Measurements from ENCODE around the gene BANP.
"Not testable (repeated sequence)": the region's sequence is repeated elsewhere in the genome, so short reads cannot be mapped to it uniquely, and the experiment has no call there.

BANP gene

DNA sequence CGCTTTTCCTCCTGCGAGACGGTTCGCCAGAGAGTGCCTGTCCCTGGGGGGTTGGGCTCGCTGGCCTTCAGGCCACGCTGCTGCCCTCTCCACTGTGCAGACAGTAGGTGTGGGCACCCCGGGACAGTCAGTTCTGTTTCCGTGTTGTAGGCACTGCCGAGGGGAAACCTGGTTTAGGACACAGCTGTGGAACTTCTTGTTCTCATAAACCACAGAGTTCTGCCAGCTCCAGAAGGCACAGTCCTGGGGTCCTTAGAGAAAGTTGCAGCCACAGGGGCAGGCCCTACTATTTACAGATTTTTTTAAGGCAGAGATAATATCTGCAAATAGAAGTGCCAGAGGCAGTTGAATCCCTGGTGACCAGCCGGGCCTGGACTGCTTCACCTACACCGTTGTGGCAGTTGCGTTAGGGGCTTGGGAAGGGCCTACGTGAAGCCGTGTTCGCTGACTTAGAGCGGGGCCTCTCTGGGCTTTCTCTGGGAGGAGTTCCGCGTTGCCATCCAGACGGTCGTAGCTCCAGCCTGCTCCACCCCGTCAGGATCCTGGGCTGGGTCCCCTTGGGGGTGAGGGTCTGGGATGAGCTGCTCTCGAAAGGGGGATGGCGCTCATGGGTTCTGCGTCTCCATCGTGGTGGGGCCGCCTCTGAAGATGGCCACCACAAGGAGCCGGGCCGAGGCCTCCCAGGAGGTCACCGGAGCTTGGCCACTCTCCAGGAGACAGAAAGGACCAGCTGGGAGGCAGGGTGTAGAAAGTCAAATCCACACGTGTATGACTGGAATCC is 126.3 kb downstream of the BANP start:
- in situ Hi-C loops (cut with MboI; ENCODE audit: low sequenced_read_pairs): no loop called here

DNA sequence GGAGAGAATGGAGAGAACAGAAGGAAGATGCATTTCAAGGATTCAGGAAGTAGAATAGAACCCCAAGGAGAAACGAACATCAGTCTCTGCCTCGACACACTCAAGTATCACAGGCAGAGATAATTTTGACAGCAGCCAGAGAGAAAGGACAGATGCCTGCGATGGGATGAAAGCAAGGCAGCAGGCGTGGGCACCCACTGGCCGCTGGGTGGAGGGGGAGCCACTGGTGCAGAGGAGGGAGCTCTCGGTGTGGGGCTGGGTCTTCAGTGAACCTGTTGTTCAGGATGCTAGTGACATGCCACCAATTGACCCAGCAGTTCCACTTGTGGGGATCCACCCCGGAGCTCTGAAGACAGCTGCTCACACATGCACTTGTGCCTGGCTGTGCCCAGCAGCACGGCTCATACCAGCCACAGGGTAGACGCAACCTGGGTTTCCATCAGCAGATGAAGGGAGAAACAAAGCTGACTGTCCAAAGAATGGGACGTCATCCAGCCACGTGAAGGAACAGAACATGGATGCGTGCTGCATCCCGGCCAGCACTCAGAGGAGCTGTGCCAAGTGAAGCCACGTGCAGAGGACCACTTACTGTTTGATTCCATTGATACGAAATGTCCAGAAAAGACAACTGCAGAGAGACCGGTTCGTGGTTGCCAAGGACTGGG is 127.0 kb downstream of the BANP start:
- in situ Hi-C loops (cut with MboI; ENCODE audit: low sequenced_read_pairs): no loop called here

DNA sequence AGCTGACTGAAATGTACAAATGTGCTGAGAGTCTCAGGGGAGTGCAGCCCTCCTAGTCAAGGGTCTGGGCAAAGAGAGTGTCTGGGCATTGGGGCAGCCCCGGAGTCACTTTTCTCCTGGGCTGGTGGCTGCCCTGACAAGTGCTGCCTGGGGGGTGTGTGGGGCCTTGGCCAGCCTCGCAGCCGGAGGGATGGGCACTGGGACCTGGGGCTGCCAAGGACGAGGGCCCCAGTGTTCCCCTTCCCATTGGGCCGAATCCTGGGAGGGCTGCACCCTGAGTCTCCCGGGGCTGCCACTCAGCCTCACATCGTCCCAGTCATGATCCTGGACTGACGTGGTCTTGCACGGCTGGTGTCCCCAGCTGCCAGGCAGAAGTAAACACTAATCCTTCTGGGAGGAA is 132.3 kb downstream of the BANP start:
- in situ Hi-C loops (cut with MboI; ENCODE audit: low sequenced_read_pairs): no loop called here

GRCh38 chr16:88084881-88085280 is 133.6 kb downstream of the BANP start:
- in situ Hi-C loops (cut with MboI; ENCODE audit: low sequenced_read_pairs): no loop called here

DNA sequence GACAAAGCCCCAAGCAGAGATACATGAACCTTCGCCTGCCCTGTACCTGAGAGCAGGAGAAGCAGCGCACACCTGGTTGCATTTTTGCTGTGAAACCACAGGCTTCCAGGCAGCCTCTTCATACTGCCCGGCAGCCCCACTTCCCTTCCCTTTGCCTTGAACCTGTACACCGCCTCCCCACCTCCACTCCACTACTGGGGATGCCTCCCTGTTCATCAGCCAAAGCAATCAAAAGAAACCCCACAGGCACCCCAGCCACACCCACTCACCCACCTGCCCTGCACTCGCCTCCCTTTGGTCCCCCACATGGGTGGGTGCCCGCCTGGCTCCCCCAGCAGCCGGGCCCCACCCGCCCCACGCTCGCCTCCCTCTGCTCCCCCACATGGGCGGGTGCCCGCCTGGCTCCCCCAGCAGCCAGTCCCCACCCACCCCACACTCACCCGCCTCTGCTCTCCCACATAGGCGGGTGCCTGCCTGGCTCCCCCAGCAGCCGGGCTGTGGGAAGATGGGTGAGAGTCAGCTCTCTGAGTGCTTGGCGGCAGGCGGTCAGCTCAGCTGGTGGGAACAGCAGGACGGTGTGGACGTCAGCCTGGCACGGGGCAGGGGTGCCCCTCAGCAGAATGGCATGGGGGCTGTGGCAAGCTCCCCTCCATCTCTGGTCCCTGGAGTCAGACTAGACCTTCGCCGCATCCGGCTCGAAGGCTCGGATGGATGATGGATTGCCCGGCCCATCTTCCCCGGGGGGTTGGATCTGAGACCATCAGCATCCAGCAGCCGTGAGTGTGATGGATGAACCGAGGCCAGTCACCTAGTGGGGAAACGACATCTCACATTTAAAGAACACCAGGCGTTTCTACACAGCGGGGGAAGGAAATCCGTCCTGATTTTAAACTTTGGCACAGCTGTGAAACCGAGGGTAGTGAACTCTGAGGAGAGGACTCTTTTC is 135.6 kb downstream of the BANP start:
- in situ Hi-C loops (cut with MboI; ENCODE audit: low sequenced_read_pairs): no loop called here

- in situ Hi-C loops (cut with MboI; ENCODE audit: low sequenced_read_pairs): no loop called here
Measured at GRCh38 chr16:88087517-88087877, 136.3 kb downstream of the BANP start.

DNA sequence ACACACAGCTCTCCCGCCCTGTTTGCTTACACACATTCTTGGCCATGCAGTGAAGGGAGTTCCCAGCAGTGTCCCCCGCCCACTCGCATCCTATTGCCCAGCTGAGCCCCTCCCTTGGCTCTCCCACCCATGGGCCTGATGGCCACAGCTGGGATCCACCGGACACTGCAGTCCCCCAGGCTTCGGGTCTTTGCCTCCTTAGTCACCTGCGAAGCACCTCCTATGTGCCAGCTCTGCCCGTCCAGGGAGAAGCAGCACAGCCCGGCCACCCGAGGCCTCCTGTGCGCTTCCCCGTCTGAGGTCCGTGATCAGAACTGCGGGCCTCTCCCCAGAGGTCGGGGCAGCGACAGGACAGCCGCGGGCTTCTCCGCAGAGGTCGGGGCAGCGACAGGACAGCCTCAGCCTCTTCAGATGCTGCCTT is 136.9 kb downstream of the BANP start:
- in situ Hi-C loops (cut with MboI; ENCODE audit: low sequenced_read_pairs): no loop called here

GRCh38 chr16:88088611-88089010 is 137.4 kb downstream of the BANP start:
- in situ Hi-C loops (cut with MboI; ENCODE audit: low sequenced_read_pairs): not testable (repeated sequence)

- in situ Hi-C loops (cut with MboI; ENCODE audit: low sequenced_read_pairs): not testable (repeated sequence)
Measured at GRCh38 chr16:88089071-88089470, 137.8 kb downstream of the BANP start.

- in situ Hi-C loops (cut with MboI; ENCODE audit: low sequenced_read_pairs): not testable (repeated sequence)
Measured at GRCh38 chr16:88089632-88090376, 138.6 kb downstream of the BANP start.

- in situ Hi-C loops (cut with MboI; ENCODE audit: low sequenced_read_pairs): not testable (repeated sequence)
Measured at GRCh38 chr16:88090377-88091175, 139.3 kb downstream of the BANP start.

GRCh38 chr16:88091221-88091971 is 140.2 kb downstream of the BANP start:
- in situ Hi-C loops (cut with MboI; ENCODE audit: low sequenced_read_pairs): not testable (repeated sequence)

- in situ Hi-C loops (cut with MboI; ENCODE audit: low sequenced_read_pairs): not testable (repeated sequence)
Measured at GRCh38 chr16:88091972-88092302, 140.7 kb downstream of the BANP start.

GRCh38 chr16:88092791-88093555 is 141.7 kb downstream of the BANP start:
- in situ Hi-C loops (cut with MboI; ENCODE audit: low sequenced_read_pairs): not testable (repeated sequence)

DNA sequence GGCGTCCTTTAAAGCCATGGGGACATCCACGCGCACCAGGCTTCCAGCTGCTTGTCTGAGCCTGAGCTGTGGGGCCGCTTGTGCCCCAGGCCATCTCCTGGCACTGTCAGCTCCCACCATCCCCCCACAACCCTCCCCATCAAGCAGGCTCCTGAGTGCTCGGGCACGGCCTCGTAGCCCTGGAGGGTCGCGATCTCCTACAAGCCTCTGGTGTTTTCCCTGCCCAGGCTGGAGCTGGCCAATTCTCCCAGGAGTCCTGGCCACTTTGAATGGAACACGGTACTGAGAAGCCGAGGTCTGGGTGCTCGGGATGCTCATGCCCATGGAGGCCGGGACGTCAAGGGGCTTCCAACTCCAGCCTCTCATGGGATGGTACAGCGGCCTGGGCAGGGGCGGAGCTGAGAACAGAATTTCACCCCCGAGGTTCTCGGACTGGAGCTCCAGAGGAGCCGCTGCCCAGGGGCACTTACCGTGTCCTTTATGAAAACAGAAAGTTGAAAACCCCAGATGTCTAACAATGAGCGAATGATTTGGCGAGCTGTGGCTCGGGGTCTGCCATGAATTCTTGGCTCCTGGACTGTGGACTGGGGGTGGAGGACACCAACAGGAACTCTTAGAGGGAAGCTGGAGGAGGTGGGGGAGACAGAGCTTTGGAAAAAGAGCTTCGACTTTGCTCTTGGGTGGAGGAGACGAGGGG is 142.5 kb downstream of the BANP start:
- in situ Hi-C loops (cut with MboI; ENCODE audit: low sequenced_read_pairs): not testable (repeated sequence)

DNA sequence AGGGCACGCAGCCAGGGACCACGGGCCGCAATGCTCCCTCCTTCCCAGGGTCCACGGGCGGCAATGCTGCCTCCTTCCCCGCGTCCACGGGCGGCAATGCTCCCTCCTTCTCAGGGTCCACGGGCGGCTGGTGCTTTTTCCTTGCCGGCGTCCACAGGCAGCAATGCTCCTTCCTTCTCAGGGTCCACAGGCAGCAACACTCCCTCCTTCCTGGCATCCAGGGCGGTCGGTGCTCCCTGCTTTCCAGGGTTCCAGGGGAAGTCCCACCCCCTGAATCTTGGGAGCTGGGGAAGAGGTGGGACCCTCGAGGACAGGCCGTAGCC is 143.0 kb downstream of the BANP start:
- in situ Hi-C loops (cut with MboI; ENCODE audit: low sequenced_read_pairs): not testable (repeated sequence)

DNA sequence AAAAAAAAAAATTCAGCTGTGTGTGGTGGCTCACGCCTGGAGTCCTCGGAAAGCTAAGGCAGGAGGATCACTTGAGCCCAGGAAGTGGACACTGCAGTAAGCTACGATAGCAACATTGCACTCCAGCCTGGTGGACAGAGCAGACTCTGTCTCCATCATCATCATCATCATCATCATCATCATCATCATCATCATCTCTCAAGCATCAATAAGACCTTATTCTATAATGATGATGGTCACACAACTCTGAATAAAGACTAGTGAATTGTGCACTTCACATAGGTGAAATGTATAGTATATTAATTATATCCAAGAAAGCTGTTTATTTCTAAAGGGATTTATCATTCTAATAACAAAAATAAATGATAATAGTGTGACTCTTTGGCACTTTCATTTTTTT is 143.7 kb downstream of the BANP start:
- in situ Hi-C loops (cut with MboI; ENCODE audit: low sequenced_read_pairs): not testable (repeated sequence)

DNA sequence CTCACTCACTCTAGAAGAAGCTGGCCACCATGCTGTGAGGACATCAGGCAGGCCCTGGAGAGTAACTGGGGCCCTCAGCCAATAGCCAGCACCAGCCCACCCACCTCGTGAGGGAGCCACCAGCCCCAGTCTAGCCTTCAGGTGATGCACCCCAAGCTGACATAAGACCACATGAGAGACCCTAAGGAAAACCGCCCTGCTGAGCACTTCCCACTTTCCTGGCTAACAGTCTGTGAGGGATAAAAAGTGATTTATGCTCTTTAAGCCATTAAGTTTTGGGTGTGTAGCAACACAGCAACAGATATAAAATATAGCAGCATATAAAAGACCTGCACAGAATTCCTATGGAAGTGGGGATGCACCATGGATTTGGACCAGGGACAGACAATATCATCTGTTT is 145.4 kb downstream of the BANP start:
- in situ Hi-C loops (cut with MboI; ENCODE audit: low sequenced_read_pairs): not testable (repeated sequence)

Measured in HL-60/S4 treated with phorbol 12-myristate 13-acetate at 8.2 ng/mL for 4 days and 3 days (cell line).